GM18502 (cell line): ENCODE measurements around the gene HMCN2.

Experiments
- ATAC-seq: cut with Tn5 transposase; IDR thresholded peaks from one replicate; pipeline ENCODE4 v1.9.1; 2021; ENCODE audit warnings: mild to moderate bottlenecking; ENCODE audit not compliant: unreplicated experiment, poor library complexity

Gene HMCN2

GRCh38 chr9:130359819-130360218, 94.3 kb downstream of the HMCN2 start:
- ATAC-seq, result no peak

- no peak for ATAC-seq
These were observed 95.1 kb downstream of the HMCN2 start for GRCh38 chr9:130360672-130361071.

- no peak for ATAC-seq
These were observed 96.4 kb downstream of the HMCN2 start for GRCh38 chr9:130361873-130362362.

- ATAC-seq, result no peak
These were observed 97.1 kb downstream of the HMCN2 start for GRCh38 chr9:130362691-130363090.

GRCh38 chr9:130363755-130364404, 98.3 kb downstream of the HMCN2 start:
- no peak for ATAC-seq

GRCh38 chr9:130364619-130365322, 99.2 kb downstream of the HMCN2 start:
- no peak for ATAC-seq

- ATAC-seq, result no peak
These were observed 99.8 kb downstream of the HMCN2 start for GRCh38 chr9:130365323-130365721.

- no peak for ATAC-seq
These were observed 100.5 kb downstream of the HMCN2 start for GRCh38 chr9:130366072-130366471.

- no peak for ATAC-seq
These were observed 101.5 kb downstream of the HMCN2 start for GRCh38 chr9:130366888-130367550.

GRCh38 chr9:130368631-130369103, 103.1 kb downstream of the HMCN2 start:
- ATAC-seq, result no peak

GRCh38 chr9:130370226-130370625, 104.7 kb downstream of the HMCN2 start:
- ATAC-seq, result no peak

- ATAC-seq, result no peak
These were observed 105.8 kb downstream of the HMCN2 start for GRCh38 chr9:130371196-130371966.

GRCh38 chr9:130372057-130372456, 106.5 kb downstream of the HMCN2 start:
- no peak for ATAC-seq

GRCh38 chr9:130373679-130374325, 108.2 kb downstream of the HMCN2 start:
- ATAC-seq, result no peak

GRCh38 chr9:130377612-130378011, 112.1 kb downstream of the HMCN2 start:
- no peak for ATAC-seq

GRCh38 chr9:130378875-130379648, 113.5 kb downstream of the HMCN2 start:
- ATAC-seq, result no peak

GRCh38 chr9:130379649-130379970, 114.0 kb downstream of the HMCN2 start:
- ATAC-seq, result no peak

GRCh38 chr9:130380920-130381469, 115.4 kb downstream of the HMCN2 start:
- no peak for ATAC-seq

GRCh38 chr9:130381660-130382059, 116.1 kb downstream of the HMCN2 start:
- ATAC-seq, result no peak
